Karpas-422 (cell line): ENCODE data around the gene B3GALT5. TPM values are rescaled to one million over a fixed set of nuclear protein-coding genes. Genes with fewer than 3 reads are reported as not detected.

Source experiments
- total RNA-seq: library from RNA; depleted of rRNA; stranded (reverse); fragments of >200 nt; shearing (Covaris generic); gene quantifications from 2 replicates; pipeline ENCODE4 v1.2.3, GENCODE V29; 2014; ENCODE audit warnings: low replicate concordance; rRNA removed

The B3GALT5 gene
- total RNA-seq, 1 experiment from 2014 or later: not detected

Other genes with a start within 250 kb of the B3GALT5 start
- 0.25 TPM in 1 of 2 replicates, not detected in the other for gene LCA5L, start 167.2 kb upstream of the B3GALT5 start, total RNA-seq
- 0.47 TPM in 1 of 2 replicates, not detected in the other for gene SH3BGR, start 161.0 kb upstream of the B3GALT5 start, total RNA-seq
- gene IGSF5, start 132.2 kb downstream of the B3GALT5 start, total RNA-seq: not detected in 2 replicates